Stimulated activated CD4-positive, alpha-beta T cell treated with anti-CD3 and anti-CD28 coated beads, Interleukin-15, amount 100 ng/mL, for 1 hour (primary cell): ENCODE results near the gene RERE.
"Not testable (repeated sequence)": the region's sequence is repeated elsewhere in the genome, so short reads cannot be mapped to it uniquely, and the experiment has no call there.

ENCODE experiments used
- DNase-seq, 2 donors: peaks; one replicate each; pipeline ENCODE4 v3.0.0-alpha.2; 2020; ENCODE audit warnings: low read depth in 1 of 2, low spot score in 1 of 2

The RERE gene

DNA sequence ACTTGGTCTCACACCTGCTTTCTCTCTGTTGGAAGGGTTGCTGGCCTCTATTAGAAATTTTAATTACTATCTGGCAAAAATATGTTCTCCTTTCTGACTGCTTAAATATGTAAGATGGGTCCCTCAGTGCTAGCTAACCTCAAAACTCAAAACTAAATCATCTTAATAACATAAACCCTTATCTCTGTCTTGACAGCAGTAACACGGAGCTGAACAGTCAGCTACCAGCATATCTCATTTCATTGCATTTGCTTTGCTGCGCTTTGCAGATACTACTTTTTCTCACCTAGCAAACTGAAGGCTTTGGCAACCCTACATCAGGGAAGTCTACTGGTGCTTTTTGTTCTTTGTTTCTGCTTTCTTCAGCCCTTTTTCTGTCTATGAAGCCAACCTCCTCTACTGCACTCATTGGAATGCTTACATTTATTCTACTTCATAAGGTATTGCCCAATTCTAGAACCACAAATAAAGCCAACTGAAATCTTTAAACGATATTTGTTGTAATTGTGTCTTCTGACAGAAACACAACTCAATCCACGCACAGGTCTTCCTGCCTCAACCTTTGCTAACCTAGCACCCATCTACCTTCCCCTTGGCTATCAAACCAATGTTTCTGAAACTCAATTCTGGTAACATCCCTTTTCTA is 95.6 kb downstream of the RERE start:
- DNase-seq: no peak

DNA sequence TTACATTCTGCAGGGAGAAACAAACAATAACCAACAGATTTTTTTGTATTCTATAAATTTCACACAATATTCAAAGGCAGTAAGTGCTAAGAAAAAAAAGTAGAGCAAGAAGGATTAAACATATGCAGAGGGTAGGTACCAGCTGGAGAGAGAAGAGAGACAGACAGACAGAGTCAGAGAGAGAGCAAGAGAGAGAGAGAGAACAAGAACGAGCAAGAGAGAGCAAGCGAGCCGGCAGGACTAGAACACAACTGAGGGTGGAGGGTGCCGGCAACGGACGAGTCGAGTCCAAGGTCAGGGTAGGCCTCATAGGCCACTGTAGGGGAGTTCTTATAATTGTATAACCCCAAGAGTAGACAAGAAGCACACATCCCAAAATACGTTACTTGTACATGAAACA is 97.1 kb downstream of the RERE start:
- DNase-seq: no peak

DNA sequence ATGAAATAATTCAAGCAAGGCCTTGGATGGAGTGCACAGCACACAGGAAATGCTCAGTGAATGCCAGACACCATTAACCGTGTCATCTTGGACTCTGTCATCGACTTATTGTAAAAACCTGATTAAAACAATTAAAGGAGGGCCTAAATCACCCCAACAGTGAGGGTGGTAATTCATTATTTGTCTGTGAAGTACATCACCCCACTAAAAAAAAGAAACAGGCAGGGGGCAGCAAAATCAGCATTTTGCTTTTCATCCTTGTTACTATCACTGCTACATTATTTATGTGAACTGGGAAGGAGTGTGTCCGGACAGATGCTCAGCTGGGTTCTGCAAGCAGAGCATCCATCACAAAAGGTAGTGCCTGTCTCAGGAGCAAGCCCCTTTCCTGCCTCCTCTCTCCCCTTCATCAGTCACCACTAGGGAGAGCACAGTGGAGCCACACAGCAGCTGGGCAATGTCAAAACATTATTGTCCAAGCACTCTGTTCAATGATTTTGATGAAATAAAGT is 98.5 kb downstream of the RERE start:
- DNase-seq: no peak

DNA sequence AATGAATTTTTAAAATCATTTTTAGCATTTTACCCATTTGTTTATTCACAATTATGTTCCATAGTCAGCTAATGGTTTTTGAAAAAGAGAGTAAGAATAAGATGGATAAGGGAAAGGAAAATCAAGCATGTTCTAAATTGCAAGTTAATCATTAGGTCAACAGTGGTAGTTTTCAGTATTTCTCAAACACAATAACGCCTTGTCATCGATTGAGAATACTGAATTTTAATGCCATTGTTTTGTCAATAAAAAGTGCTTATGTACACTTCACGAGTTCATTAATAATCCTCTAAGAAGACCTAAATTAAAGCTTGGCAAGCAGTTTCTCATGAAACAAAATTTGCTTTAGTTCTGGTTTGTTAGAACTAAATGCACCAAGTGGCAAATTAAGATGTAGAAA is 100.3 kb downstream of the RERE start:
- DNase-seq: no peak

DNA sequence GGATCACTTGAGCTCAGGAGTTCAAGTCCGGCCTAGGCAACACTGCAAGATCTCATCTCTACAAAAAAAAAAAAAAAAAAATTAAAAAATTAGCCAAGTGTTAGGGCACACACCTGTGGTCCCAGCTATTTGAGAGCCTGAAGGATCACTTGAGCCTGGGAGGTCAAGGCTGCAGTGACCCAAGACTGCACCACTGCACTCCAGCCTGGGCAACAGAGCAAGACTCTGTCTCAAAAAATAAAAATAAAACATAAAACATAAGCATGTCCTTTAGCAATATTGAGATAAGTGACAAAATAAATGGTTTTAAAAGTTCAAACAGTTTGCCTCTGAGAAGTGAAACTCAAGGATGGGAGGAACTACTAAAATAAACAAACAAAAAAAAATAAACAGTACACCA is 101.2 kb downstream of the RERE start:
- no peak for DNase-seq

DNA sequence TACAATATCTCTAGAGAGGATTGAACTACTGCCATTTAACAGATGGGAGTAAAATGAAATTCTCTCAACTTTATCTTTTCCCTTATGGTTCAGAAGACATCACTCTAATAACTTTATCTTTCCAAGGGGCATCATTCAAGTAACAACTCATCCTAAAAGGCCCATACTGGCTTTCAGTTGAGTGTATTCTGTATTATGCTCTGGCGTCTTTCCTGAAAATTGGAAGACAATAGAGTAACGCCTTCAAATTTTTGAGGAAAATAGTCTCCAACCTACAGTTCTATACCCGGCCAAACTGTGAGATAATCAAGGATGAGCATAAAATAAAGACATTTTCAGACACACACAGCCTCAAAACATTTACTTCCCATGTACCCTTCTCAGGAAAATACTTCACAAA is 103.3 kb downstream of the RERE start:
- DNase-seq: no peak

DNA sequence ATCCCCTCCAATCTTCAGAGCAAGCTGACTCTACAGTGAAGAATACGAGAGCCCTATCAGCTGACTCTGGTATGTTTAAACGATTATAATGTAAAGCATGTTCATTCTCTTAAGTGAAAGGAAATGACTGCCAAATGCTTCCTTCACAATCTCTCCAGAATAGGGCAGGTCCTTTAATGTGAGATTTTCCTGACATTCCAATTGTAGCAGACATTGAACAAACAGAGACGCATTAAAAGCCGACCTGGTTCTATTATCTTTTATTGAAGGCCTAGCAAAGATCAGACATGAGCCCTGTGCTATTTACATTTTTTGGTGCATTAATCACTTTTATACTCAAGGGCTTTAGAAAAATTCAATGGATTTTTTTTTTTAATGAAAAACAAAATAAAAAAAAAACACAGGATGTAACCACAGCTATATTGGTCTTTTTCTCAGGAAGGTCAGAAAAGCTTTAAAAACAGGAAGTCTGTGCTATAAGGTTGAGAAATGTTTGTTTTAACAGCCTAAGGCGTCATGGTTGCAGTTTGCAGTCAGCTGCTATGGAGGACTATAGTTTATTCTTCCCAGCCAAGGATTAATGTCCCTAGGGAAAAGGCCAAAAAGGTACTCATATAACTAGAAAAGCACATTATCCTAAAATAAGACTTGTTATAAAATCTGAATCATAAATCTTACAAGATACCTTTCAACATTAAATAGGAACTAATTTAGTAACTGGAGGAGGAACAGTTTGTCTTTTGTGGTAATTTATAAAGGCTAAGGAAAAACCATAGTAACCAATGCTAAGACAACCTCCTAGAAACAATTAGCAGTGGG is 104.8 kb downstream of the RERE start:
- no peak for DNase-seq

DNA sequence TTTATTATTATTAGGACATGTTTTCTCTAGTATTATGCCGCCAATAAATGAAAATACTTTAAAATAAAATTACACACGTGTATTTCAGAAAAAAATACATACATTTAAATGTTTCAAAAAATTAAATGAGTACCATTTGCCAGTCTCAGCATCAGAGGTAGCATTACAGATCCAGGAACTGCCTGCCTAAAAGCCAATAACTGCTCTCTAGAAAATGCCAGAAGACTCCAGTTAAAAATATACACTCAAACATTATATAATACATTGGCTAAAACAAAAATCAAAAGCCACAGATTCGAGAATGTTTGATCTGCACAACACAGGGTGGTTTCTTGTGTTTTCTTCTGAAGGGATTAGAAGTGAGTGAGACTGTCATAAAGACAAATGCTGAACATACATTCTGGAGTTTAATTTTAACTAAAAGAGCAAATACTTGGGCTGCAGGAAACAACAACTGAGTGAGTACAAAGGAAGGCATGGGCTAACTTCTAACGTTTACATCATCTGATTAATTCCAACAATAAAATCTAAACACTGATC is 105.5 kb downstream of the RERE start:
- no peak for DNase-seq

DNA sequence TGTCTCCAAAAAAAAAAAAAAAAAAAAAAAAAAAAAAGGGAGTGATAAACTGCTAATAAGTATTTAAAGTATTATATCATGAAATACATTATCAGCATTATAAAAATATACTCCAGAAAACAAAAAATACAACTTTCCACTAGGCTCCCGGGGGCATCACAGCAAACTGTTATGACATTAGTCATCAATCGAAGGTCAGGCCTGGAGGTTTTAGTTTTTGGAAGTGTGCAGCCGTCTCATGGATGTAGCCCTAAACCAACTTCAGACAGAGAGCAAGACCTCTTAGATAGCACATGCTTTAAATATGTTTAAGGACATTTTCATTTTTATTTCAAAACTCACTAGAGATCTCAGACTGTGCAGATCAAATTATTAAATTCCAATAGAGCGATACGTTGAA is 106.3 kb downstream of the RERE start:
- DNase-seq: no peak

DNA sequence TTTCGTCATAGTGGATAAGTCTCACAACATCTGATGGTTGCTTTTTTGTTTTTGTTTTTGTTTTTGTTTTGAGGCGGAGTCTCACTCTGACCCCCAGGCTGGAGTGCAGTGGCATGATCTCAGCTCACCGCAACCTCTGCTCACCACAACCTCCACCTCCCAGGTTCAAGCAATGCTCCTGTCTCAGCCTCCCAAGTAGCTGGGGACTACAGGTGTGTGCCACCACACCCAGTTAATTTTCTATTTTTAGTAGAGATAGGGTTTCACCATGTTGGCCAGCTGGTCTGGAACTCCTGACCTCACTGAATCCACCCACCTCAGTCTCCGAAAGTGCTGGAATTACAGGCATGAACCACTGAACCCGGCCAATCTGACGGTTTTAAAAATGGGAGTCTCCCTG is 109.2 kb downstream of the RERE start:
- no peak for DNase-seq

DNA sequence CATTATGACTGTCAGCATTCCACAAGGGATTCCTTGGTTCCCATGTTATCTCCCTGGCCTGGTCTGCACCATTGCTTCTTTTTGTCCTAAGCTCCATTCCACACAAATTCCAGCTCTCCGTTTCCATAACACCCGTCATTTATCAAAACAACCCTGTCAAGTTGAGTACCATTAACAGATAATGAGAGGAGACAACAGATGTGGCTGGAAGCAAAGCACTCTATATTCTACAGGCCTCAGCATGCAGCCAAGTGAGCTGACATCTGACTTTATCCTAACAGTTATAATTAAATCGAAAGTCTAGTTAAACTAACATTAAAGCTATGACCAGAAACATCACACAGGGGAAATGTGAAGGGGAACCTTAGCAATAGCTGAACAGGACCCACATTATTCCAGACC is 110.4 kb downstream of the RERE start:
- DNase-seq: no peak

DNA sequence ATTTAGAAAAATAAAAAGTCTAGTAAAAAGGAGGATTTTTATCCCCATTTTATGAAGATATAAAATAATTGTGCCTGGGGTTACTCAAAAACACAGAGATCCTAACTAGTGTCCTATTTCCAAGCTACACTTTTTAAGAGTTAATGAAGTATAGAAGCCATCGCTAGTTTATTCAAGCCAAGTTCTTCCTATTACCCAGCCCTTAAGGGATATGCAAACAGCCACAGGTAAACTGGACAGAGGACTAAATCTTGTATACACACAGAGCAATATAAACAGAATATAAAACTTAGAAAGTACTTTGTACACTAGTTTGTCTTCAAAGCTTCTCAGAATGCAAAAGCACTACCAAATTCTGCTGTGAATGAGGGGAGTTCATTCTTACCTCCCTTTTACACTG is 111.1 kb downstream of the RERE start:
- no peak for DNase-seq

DNA sequence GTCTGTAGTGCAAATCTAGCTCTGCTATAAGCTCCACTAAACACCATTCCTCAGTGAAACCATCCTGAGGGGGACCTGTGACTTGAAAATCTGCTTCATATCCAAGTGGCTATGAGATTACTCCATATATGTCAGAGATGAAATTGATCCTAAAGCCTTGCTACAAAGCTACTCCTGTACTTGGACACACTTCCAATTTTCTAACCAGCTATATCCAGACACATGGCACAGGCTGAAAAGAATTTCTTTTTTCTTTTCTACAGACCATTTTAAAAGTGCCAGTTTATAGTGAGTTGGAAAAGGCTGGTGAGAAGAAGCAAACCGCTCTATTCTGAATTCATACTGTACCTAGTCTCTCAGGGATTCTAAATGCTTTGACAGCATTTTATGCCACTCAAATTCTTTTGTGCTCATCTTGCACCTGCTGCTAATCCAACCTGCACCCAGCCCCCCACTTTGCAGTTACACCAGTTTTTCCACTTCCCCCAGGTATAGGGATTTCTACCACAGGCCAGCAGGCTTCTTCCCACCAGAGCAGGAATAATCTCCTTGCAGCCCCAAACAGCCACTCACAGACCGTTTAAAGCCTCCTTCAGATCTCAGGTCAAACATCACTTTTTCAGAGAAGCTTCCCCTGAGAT is 112.5 kb downstream of the RERE start:
- no peak for DNase-seq

DNA sequence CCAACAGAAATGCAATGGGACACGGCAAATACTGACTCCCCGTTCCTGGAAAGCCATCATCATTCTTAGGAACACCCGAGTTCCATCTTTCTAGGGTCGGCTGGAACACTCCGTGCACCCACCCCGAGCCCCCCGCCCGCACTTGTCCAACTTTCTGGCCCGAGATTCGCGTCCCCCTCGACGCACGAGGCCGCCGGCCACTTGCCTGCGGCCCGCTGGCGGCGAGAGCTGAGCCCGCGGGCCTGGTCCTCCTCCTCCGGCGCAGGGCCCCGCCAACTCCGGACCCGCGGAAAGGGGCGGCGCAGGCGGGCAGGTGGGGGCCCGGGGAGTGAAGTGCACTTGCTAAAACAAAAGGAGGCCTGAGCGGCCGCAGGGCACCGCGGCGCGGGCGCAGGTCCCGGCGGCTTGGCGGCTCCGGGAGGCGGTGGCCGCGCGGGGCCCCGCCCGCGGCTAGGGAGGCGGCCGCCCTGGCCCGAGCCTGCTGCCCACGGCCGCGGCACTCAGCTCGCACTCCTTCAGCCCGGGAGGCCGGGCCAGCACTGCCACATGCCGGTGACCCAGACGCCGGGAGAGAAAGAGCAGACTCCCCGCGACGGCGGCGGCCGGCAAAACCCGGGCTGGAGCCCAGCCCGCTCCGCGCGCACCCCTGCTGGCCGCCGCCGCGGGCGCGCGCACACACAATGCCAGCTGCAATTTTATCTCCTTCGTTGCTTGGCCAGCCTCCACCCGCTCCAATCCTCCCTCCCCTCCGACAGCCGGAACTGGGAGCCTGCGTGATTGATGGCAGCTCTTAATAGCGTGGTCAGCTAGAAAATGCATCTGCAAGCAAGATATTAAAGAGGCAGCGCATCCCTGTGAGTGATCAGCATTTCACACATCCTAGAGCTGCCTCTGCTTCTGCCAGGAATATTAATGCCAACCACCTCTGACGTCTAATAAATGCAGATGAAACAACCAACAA is 114.3 kb downstream of the RERE start:
- DNase-seq: peak in 1 of 2 donors; percentile 46

DNA sequence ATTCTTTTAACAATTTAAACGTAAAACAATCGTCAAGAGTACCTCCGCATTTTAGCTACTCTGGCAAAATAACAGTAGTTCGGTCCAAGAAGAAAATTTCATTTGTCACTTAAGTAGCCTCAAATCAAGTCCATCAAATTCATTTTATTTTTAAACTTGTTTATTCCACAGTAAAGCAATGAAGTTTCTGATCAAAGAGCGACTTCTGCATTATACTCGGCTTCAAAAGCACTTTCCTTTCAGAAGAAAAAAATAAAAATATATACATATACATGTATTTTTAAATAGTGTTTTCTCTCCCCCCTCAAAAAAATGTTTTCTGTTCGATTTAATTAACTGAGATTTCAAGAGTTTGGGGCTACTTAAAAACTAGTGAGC is 115.0 kb downstream of the RERE start:
- DNase-seq: no peak

DNA sequence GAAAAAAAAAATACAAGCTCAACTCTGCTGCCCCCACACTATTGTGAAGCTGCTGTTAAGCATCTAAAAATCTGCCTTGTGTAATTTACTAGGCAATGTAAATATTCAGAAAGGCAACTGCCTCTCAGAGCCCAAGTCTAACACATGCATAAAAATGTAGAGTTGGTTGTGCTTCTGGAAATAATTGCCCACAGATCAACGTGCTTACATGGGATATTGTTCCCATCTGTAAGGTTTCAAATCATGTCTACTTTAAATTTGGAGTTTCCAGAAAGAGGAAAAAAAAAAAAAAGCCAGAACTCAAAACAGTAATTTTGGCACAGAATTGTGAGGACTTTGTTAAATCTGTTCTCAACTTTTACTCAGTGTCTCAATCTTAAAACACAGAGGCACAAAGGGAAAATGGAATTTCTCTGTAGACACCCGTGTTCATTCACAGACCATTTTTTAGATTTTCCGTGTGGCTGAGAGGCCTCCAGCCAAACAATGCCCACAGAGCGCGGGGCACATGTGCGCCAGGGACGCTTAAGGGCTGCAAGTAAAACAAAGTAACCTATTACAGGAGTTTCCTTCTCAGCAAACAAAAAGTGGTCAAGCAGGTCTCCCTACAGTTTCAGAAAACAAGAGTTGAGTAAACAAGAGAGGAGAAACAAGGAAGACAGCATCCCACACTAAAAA is 115.5 kb downstream of the RERE start:
- no peak for DNase-seq

DNA sequence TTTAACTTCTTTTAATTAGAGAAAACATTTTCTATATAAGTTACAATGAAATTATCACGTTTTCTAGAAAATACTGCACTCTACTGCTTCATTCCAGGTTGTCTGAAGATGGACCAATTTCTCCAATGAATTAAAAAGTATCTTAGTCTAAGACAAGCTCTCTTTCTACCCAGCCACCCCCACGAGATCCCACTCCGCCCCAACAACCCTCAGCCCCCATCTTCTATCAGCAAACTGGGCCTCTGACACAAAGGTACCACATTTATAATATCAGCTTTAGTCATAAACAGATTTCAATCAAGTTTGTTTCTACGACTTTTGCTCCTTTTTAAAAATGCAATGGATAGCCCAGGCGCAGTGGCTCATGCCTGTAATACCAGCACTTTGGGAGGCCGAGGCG is 117.8 kb downstream of the RERE start:
- no peak for DNase-seq

DNA sequence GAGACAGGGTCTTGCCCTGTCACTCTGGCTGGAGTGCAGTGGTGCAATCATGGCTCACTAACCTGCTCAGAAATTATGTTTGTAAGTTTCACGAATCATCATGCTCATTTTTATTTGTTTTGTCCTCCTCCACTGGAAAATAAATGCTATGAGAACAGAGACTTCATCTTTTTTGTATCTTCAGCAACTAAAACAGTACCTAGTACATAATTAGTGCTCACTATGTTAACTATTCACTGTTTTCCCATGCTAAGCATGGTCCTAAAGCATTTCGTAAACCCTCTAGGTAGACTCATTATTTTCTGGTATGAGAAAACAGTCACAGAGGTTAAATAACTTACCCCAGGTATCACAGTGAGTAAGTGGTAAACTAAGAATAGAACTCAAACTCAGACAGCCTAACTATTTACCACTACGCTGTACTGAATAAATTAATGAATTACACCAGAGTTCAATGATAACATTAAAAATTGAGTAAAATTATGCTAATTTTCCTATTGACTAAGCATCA is 118.4 kb downstream of the RERE start:
- no peak for DNase-seq

DNA sequence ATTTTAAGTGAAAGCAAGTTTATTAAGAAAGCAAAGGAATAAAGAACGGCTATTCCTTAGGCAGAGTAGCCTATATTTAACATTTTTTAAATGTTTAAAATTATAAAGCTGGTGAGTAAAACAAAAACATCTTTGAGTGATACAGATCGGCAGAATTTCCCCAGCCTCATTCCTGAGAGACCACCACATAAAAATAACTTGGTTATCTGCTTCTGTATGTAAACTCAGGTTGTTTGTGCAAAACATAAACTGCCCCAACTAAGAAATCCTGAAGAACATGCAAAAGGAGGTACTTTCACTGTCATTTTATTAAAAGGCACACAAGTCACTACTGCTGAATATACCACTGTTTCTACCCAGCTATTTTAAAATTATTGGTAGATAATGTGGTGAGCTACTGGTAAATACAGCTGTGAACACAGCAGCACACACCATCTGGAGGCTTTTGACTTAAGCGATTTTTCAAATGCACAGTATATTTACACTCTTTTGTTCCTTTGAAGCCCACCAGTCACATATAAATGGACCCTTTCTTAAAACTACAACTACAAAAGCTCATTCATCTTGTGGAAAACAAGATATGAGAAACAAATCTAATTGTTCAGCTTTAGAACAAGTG is 119.3 kb downstream of the RERE start:
- DNase-seq: no peak

DNA sequence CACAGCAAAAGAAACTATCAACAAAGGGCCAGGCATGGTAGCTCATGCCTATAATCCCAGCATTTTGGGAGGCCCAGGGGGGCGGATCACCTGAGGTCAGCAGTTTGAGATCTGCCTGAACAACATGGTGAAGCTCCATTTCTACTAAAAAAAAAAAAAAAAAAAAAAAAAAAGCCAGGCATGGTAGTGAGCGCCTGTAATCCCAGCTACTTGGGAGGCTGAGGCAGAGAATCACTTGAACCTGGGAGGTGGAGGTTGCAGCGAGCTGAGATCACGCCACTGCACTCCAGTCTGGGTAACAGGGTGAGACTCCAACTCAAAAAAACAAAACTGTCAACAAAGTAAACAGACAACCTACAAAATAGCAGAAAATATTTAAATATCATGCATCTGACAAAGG is 122.0 kb downstream of the RERE start:
- not testable (repeated sequence) for DNase-seq
